ENCODE measurements around the gene THOC1. TPM values are rescaled to one million over a fixed set of nuclear protein-coding genes. Genes with fewer than 3 reads are reported as not detected.
A peak's percentile ranks its signal among the peaks of the same experiment; 100 is the strongest.

THOC1 gene
- total and polyA plus RNA-seq, 2 experiments from 2014 or later: 73.0 to 108 TPM

DNA sequence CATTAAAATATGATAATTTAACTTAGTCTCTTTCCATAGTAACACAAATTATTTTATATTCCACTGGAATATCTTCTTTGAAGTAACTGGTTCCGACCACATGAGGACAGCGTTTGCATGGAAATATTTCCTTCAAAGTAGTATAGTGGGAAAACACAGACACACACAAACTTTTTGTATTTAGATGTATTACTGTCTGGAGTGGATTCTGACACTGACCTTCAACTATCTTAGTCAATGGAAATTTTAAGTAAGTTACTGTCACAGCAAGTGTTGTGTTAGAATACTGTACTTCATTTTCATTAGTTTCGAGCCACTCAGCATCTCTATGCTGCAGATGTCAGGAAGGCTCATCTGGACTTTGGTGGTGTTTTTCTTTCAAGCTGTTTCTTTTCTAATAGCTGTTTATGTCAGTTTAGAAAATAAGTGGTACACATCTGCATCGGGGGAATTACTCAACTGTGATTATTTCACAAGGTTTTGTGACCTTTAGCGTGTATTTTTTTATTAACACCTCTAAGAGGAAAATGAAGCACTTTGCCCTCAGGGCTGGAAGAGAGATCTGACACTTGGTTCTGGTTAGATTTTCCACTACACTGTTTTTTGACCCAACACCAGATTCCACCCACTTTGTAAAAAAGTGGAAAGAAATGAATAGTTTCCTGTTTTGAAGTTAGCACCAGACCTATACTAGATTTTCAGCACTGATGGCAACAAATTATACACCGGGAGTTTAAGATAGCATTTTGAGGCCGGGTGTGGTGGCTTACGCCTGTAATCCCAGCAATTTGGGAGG is 18.9 kb upstream of the THOC1 start:
- no peak overlapping the region for H2AFZ ChIP-seq
- H3K9me2 ChIP-seq (ENCODE audit: insufficient read depth): no peaks in the 10 kb centered on the region
- no peaks in the 10 kb centered on the region for H3K36me3 ChIP-seq (ENCODE audit: insufficient read depth)
- no peak overlapping the region for H3K4me3 ChIP-seq
- DNase-seq (ENCODE audit: low spot score): peak; percentile 26
- Mint-ChIP-seq H3K27me3 (ENCODE audit: insufficient read depth, low read depth, poor library complexity) (no peaks in the 10 kb centered on the region), H3K4me3 (no peak overlapping the region), H3K27ac (no peak overlapping the region), H3K36me3 (ENCODE audit: low read depth) (no peaks in the 10 kb centered on the region), H3K4me1 (no peaks in the 10 kb centered on the region), H3K9me3 (no peaks in the 10 kb centered on the region)
- no peaks in the 10 kb centered on the region for H3K4me1 ChIP-seq (ENCODE audit: insufficient read depth)
- H3K27ac ChIP-seq (ENCODE audit: low read depth): no peak overlapping the region
- no peaks in the 10 kb centered on the region for H3K27me3 ChIP-seq (ENCODE audit: insufficient read depth)
- no peaks in the 10 kb centered on the region for H3K79me2 ChIP-seq (replicated peaks; ENCODE audit: insufficient read depth)
- H4K20me1 ChIP-seq (replicated peaks; ENCODE audit: insufficient read depth): no peaks in the 10 kb centered on the region
- no peak for TF ChIP-seq EZH2phosphoT487 (IDR thresholded peaks at IDR 0.05; ENCODE audit: unreplicated experiment)
- TF ChIP-seq, protein P1, sequence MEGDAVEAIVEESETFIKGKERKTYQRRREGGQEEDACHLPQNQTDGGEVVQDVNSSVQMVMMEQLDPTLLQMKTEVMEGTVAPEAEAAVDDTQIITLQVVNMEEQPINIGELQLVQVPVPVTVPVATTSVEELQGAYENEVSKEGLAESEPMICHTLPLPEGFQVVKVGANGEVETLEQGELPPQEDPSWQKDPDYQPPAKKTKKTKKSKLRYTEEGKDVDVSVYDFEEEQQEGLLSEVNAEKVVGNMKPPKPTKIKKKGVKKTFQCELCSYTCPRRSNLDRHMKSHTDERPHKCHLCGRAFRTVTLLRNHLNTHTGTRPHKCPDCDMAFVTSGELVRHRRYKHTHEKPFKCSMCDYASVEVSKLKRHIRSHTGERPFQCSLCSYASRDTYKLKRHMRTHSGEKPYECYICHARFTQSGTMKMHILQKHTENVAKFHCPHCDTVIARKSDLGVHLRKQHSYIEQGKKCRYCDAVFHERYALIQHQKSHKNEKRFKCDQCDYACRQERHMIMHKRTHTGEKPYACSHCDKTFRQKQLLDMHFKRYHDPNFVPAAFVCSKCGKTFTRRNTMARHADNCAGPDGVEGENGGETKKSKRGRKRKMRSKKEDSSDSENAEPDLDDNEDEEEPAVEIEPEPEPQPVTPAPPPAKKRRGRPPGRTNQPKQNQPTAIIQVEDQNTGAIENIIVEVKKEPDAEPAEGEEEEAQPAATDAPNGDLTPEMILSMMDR (conservative IDR thresholded peaks at IDR 0.05; ENCODE audit: low read depth in 2 of 2): peak; percentile 63 to 69
- no peaks in the 10 kb centered on the region for H3F3A ChIP-seq (replicated peaks; ENCODE audit: low read depth)
- H3K4me2 ChIP-seq: no peak overlapping the region
- ATAC-seq: no peak

DNA sequence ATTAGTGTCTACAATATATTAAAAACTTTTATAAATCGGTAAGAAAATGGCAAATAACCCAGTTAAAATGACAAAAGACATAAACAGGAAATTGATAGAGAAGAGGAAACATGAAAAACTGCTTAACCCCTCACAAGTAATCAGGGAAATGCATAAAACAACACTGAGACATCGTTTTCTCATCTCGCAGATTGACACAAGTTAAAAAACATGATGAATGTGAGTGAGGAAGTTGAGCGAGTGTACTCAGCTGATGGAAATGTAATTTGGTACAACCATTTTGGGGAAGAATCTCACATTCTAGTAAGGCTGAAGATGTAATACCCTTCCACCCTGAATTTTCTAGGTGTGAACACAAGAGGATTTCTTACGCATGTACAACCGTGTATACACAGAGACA is 18.0 kb upstream of the THOC1 start:
- no peaks in the 10 kb centered on the region for H3K4me1 ChIP-seq (ENCODE audit: insufficient read depth)
- H3K27ac ChIP-seq (ENCODE audit: low read depth): no peak overlapping the region
- H3K79me2 ChIP-seq (replicated peaks; ENCODE audit: insufficient read depth): no peaks in the 10 kb centered on the region
- Mint-ChIP-seq H3K36me3 (ENCODE audit: low read depth) (no peaks in the 10 kb centered on the region), H3K4me3 (no peak overlapping the region), H3K27me3 (ENCODE audit: insufficient read depth, low read depth, poor library complexity) (no peaks in the 10 kb centered on the region), H3K27ac (no peak overlapping the region), H3K9me3 (no peaks in the 10 kb centered on the region), H3K4me1 (no peaks in the 10 kb centered on the region)
- no peak overlapping the region for H2AFZ ChIP-seq
- H3F3A ChIP-seq (replicated peaks; ENCODE audit: low read depth): no peaks in the 10 kb centered on the region
- DNase-seq (ENCODE audit: low spot score) (no peak), ATAC-seq (no peak)
- no peak overlapping the region for H3K4me3 ChIP-seq
- H3K27me3 ChIP-seq (ENCODE audit: insufficient read depth): no peaks in the 10 kb centered on the region
- no peaks in the 10 kb centered on the region for H3K9me2 ChIP-seq (ENCODE audit: insufficient read depth)
- H4K20me1 ChIP-seq (replicated peaks; ENCODE audit: insufficient read depth): no peaks in the 10 kb centered on the region
- H3K36me3 ChIP-seq (ENCODE audit: insufficient read depth): no peaks in the 10 kb centered on the region
- H3K4me2 ChIP-seq: no peak overlapping the region
- TF ChIP-seq, protein P2, sequence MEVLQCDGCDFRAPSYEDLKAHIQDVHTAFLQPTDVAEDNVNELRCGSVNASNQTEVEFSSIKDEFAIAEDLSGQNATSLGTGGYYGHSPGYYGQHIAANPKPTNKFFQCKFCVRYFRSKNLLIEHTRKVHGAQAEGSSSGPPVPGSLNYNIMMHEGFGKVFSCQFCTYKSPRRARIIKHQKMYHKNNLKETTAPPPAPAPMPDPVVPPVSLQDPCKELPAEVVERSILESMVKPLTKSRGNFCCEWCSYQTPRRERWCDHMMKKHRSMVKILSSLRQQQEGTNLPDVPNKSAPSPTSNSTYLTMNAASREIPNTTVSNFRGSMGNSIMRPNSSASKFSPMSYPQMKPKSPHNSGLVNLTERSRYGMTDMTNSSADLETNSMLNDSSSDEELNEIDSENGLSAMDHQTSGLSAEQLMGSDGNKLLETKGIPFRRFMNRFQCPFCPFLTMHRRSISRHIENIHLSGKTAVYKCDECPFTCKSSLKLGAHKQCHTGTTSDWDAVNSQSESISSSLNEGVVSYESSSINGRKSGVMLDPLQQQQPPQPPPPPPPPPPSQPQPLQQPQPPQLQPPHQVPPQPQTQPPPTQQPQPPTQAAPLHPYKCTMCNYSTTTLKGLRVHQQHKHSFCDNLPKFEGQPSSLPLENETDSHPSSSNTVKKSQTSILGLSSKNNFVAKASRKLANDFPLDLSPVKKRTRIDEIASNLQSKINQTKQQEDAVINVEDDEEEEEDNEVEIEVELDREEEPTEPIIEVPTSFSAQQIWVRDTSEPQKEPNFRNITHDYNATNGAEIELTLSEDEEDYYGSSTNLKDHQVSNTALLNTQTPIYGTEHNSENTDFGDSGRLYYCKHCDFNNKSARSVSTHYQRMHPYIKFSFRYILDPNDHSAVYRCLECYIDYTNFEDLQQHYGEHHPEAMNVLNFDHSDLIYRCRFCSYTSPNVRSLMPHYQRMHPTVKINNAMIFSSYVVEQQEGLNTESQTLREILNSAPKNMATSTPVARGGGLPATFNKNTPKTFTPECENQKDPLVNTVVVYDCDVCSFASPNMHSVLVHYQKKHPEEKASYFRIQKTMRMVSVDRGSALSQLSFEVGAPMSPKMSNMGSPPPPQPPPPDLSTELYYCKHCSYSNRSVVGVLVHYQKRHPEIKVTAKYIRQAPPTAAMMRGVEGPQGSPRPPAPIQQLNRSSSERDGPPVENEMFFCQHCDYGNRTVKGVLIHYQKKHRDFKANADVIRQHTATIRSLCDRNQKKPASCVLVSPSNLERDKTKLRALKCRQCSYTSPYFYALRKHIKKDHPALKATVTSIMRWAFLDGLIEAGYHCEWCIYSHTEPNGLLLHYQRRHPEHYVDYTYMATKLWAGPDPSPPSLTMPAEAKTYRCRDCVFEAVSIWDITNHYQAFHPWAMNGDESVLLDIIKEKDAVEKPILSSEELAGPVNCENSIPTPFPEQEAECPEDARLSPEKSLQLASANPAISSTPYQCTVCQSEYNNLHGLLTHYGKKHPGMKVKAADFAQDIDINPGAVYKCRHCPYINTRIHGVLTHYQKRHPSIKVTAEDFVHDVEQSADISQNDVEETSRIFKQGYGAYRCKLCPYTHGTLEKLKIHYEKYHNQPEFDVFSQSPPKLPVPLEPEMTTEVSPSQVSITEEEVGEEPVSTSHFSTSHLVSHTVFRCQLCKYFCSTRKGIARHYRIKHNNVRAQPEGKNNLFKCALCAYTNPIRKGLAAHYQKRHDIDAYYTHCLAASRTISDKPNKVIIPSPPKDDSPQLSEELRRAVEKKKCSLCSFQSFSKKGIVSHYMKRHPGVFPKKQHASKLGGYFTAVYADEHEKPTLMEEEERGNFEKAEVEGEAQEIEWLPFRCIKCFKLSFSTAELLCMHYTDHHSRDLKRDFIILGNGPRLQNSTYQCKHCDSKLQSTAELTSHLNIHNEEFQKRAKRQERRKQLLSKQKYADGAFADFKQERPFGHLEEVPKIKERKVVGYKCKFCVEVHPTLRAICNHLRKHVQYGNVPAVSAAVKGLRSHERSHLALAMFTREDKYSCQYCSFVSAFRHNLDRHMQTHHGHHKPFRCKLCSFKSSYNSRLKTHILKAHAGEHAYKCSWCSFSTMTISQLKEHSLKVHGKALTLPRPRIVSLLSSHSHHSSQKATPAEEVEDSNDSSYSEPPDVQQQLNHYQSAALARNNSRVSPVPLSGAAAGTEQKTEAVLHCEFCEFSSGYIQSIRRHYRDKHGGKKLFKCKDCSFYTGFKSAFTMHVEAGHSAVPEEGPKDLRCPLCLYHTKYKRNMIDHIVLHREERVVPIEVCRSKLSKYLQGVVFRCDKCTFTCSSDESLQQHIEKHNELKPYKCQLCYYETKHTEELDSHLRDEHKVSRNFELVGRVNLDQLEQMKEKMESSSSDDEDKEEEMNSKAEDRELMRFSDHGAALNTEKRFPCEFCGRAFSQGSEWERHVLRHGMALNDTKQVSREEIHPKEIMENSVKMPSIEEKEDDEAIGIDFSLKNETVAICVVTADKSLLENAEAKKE (CRISPR knock-in tag; IDR thresholded peaks at IDR 0.05): no peak
- TF ChIP-seq, protein P3, sequence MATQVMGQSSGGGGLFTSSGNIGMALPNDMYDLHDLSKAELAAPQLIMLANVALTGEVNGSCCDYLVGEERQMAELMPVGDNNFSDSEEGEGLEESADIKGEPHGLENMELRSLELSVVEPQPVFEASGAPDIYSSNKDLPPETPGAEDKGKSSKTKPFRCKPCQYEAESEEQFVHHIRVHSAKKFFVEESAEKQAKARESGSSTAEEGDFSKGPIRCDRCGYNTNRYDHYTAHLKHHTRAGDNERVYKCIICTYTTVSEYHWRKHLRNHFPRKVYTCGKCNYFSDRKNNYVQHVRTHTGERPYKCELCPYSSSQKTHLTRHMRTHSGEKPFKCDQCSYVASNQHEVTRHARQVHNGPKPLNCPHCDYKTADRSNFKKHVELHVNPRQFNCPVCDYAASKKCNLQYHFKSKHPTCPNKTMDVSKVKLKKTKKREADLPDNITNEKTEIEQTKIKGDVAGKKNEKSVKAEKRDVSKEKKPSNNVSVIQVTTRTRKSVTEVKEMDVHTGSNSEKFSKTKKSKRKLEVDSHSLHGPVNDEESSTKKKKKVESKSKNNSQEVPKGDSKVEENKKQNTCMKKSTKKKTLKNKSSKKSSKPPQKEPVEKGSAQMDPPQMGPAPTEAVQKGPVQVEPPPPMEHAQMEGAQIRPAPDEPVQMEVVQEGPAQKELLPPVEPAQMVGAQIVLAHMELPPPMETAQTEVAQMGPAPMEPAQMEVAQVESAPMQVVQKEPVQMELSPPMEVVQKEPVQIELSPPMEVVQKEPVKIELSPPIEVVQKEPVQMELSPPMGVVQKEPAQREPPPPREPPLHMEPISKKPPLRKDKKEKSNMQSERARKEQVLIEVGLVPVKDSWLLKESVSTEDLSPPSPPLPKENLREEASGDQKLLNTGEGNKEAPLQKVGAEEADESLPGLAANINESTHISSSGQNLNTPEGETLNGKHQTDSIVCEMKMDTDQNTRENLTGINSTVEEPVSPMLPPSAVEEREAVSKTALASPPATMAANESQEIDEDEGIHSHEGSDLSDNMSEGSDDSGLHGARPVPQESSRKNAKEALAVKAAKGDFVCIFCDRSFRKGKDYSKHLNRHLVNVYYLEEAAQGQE (IDR thresholded peaks at IDR 0.05; ENCODE audit: unreplicated experiment): no peak
- TF ChIP-seq NANOG (IDR thresholded peaks at IDR 0.05; ENCODE audit: borderline replicate concordance): no peak
- TF ChIP-seq JUNB (IDR thresholded peaks at IDR 0.05; ENCODE audit: unreplicated experiment): no peak
- no peak for TF ChIP-seq CREB1 (CRISPR knock-in tag; IDR thresholded peaks at IDR 0.05; ENCODE audit: low read depth)
- no peak for TF ChIP-seq STAT1 (IDR thresholded peaks at IDR 0.05; ENCODE audit: unreplicated experiment)

Measured in GM23338 (cell line).